Measurements from ENCODE around the gene MRE11.

DNA sequence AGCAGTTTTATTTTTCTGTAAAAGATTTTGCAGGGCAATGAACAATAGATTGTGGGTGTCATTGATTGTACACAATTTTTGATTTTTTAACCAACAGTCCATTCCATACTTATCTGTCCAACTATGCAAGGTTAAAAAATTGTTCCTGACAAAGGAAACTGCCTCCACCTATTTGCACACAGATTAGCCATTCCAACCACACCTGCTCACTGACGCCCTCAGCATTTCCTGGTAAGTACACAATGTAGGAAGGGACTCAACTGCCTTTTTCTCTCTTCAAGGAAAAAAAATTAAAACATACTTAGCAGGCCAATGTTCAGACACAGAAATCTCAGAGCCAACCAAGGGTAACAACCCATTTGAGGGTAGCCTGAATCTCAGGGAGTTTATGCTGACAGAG, 45.8 kb upstream of the MRE11 start:
- no peak for TF ChIP-seq YY1 (IDR thresholded peaks at IDR 0.05; ENCODE audit: insufficient read depth, insufficient read length)
- no peak for TF ChIP-seq ZNF274 (IDR thresholded peaks at IDR 0.05; ENCODE audit: low read depth, low read length)
- TF ChIP-seq SUZ12 (IDR thresholded peaks at IDR 0.05; ENCODE audit: extremely low read depth, insufficient read depth, insufficient read length): no peak

All from NT2/D1 (cell line).